Inferior parietal cortex (tissue), 1 donor: ENCODE measurements around the gene ARID5B.
A peak's percentile ranks its signal among the peaks of the same experiment; 100 is the strongest.

Source experiments
- DNase-seq: peaks from one replicate; pipeline ENCODE4 v3.0.0-alpha.2; 2016; ENCODE audit errors: extremely low spot score

The ARID5B gene

GRCh38 chr10:61888744-61889143 is 12.8 kb upstream of the ARID5B start:
- DNase-seq = no peak

GRCh38 chr10:61890430-61890829 is 11.1 kb upstream of the ARID5B start:
- DNase-seq = no peak

DNA sequence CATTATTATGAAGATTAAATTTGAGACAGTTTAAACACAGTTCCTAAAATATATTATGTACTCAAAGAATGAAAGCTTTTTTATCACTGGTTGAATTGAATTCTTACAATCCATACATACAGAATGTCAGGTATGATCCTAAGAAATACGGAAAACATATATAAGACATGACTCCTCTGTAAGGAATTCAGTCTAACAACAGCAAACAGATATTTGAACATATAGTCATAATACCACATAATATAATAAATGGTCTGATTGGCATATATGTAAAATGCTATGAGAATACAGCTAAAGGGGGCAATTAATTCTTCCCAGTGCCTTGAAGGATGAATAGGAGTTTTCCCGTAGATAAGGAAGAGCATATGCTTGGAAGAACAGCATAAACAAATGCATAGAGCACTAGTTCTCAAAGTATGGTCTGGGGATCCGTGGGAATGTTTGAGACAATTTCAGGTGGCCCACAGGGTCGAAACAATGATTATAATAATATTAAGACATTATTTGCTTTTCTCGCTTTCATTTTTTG is 10.6 kb upstream of the ARID5B start:
- no peak for DNase-seq

DNA sequence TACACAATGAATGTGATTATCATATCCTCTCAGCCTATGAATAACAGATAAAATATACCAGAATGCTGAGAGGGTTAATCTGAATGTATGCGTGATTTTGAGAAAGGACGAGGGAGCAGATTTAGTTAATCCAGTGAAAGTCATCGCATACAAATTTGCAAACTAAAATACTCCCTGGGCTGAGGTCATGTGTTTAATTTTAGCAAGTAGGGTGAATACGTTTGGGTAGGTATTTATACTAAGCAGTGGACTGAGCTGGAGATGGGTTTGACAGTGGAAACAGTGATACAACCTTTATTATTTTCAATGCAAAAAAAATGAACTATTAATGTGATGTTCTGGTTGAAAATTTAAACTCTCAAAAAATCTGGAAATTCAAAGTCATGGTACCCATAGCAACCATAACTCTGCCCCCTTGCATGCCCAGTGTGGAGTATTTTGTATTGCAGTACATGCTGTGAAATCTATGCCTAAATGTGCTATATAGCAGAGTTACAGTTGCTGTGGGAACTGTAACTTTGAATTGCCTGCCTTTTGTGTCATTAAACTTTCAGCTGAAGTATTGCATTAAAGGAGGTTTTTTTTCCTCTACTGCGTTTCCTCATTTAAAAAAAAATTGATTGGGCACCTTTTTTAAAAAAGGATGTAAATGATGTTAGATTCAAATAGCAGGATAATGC is 9.5 kb upstream of the ARID5B start:
- peak; percentile 9 for DNase-seq

DNA sequence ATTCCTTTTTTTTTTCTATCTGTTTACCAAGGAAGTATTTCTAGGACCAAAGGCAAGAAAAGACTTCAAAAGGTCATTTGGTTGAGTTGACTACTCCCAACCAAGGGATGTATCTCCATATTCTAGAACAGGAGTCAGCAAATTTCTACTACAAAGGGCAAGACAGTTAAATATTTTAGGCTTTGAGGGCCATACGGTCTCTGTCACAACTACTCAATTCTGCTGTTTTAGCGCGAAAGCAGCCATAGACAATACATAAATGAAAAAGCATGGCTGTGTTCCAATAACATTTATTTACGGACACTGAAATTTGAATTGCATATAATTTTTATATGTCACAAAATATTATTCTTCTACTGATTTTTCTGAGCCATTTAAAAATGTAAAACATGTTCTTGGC is 8.5 kb upstream of the ARID5B start:
- no peak for DNase-seq

- DNase-seq = no peak
These were observed 7.4 kb upstream of the ARID5B start for GRCh38 chr10:61894133-61894532.

GRCh38 chr10:61895898-61896600 is 5.5 kb upstream of the ARID5B start:
- no peak for DNase-seq

- DNase-seq = peak; percentile 77
These were observed 4.4 kb upstream of the ARID5B start for GRCh38 chr10:61896854-61897661.

DNA sequence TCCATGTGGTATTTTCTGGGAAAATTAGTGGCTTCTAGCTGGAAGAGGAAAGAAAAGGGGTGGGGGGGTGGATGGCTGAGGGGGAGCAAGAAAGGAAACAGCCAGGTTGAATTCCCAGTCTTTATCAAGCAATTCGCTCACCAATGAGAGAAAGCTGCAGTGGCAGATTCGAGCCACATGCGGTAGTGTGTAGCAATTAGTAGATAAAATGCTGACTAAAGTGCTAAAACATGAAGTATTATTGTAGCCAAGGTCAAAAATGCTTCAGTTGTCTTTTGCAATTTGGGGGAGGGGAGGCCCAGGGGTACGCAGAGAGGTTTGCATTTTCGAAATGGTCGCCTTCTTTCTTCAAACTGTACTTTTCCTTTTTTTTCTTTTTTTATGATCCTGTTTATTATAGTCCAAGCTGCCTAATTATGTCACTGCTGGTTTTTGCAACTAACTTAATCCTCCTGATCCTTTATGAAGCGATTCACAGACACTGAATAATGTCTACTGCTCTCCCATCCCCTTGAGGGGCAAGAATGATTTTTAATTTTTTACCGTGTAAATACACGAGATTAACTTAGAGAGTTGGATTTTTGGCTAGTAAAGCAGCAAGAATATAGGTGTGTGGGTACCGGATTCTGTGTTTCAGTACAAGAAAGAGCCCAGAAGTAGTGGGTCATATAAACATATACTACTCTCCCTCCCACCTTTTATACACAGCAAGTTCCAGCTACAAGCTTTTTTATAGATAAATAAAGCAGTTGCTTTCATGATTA is 3.6 kb upstream of the ARID5B start:
- DNase-seq = peak; percentile 71

DNA sequence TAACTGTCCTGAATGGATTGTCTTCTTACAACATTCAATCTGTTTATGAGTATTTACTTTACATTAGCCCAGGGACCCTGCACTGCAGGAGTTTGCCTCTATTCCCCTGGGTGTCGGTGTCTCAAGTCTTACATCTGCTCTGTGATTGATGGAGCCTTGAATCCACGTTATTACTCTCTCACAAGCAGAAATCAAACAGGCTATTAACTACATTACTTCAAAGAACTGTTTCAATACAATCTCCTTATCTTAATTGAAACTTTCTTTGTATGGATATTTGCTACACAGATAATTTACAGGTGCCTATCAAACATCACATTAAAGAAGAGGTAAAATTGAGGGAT is 3.1 kb upstream of the ARID5B start:
- DNase-seq = no peak

GRCh38 chr10:61899069-61899531 is 2.4 kb upstream of the ARID5B start:
- peak; percentile 43 for DNase-seq

- DNase-seq = no peak
These were observed 1.9 kb upstream of the ARID5B start for GRCh38 chr10:61899663-61899996.

GRCh38 chr10:61899997-61900828 is 1.3 kb upstream of the ARID5B start:
- peak; percentile 64 for DNase-seq

- DNase-seq = peak; percentile 77
These were observed 438 bp downstream of the ARID5B start for GRCh38 chr10:61901829-61902444.

DNA sequence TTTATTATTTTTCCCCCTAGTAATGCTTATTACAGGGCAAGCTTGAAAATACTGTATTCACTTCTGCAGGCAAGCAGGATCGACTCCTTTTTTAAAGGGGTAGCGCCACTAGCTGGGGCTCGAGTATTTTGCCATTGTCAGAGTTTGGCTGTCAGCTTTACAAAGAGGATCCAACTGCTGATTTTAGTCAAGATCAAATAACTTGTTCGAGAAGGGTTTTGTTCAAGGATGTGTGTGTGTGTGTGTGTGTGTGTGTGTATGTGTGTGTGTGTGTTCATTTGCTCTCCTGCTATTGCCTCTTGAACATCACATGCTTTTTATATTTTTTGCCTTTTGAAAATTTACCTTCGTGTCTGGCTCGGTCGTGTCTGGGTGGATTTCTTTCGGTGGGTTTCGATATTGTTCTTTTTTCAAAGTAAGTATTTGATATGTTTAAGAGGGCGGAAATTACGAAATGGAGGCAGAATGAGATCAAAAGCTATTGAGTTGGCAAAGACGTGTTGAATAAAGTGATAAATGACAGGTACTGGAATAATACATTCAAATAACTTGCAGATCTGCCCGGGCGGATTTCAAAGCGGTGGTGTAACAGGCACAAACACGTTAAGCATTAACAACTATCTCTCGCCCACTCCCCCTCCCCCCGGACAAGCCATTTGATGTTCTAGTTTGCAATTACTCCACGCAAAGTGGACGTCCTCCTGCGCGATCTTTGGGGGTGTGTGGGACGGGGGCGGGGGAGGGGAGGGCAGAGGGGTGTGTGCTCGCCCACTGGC is 1.1 kb downstream of the ARID5B start:
- peak; percentile 51 for DNase-seq

DNA sequence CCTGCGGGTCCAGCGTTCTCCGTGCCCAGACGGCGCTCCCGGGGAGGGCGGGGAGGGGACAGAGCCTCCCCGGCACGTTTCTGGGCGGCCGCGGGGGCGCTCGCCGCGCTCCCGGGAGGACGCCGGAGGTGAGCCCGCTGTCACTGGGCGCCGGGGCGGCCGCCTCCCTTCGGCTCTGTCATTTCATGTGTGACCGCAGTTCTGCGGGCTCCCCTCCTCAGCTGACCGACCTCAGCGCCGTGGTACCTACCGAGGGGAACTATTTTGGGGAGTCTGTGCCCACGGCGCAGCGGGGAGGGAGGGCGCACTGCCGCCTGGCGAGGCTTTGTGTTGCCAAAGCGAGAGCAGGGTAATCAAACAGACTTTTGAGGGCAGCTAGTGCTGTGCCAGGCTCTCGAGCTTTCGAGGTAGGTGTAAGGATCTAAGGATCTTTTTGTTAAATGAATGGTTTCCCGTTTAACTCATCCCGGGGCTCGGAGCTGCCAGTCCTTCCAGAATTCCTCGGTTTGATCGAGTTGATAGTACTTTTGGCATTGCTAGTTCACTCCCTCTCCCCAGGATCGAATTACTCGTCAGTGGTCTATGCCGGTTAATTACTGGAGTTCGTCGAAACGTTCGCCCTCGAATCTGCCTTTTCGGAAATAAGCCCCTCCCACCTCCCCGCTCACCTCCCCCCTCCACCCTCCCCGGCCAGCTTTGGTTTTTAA is 1.9 kb downstream of the ARID5B start:
- peak; percentile 66 for DNase-seq

DNA sequence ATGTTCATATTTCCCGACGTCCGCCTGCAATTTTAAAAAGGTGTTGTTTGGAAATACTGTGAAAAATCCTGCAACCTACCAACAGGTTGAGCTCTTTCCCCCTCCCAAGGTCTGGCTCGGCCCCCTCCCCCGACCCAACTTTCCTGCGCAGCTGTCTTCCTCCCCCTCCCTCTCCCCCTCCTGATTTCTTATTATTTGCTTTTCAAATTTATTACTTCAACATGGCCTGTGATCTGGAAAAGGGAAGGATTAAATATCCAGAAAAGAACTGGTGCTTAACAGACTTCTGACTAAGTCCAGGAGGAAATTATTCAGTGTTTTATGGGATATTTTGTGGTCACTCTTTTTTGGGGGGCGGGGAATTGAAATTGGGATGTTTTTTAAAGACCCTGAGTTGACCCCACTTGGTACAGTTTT is 2.4 kb downstream of the ARID5B start:
- DNase-seq = no peak

DNA sequence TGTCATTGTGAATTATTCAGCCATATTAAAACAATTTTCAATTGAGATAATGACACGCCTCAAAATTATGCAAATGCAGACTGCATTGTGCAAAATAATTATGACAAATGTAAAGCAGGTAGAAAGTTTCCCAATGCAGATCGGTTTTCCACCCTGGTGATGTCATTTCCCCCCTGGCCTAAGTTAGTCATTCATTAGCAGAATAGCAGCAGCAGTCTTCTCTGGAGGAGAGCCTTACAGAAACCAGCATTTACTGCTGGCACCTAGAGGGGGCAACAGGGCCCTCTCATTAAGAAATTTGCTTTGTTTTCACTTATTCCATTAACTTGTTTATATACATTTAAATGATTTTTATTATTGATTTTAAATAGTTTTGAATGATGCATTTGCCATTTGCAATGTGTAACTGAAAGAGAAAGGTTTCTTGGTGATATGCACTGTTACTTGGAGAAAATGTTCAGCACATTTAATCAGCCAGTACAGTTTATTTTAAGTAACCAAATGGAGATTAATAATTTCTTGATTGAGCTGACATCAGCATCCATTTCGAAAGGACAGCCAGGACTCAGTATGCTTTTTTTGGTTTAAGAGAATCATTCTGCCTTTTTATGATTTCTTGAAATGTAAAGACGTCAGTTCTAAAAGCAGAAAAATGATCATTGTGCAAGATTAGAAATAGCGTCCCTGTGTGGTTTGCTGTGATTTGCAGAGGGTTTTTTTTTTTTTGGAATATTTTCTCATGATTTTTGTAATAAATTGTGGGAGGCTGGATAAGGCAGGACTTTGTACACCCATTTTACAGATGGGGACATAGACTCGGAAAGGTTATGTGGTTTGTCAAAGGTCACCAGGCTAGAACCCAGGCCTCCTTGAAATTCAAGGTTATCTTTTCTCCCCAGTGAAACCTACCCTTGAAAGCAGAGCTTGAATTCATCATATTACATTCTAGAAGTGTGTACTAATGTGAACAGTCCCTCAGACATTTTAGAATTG is 3.5 kb downstream of the ARID5B start:
- peak; percentile 61 for DNase-seq
